PC-3 (cell line): Measurements from ENCODE around the gene PLPP7. TPM values are rescaled to one million over a fixed set of nuclear protein-coding genes. Genes with fewer than 3 reads are reported as not detected.

Experiments used
- ATAC-seq: fragments of 200-7000 bp; cut with Tn5 transposase; 2 replicates; pipeline ENCODE4 v1.9.1; 2020; ENCODE audit warnings: mild to moderate bottlenecking, moderate library complexity
- BruUV-seq: library from RNA; stranded (reverse); fragments of 400-500 nt; replicated peaks from 2 replicates; lab custom pipeline; 2021; lab: Mats Ljungman, UMichigan
- CTCF ChIA-PET: fragments of 300-600 bp; sonication (Branson Sonifier 250); formaldehyde crosslinking; loops from one replicate; lab custom pipeline; 2022; ENCODE audit warnings: antibody characterized with exemption; lab: Charles Lee
- POLR2A ChIA-PET: fragments of 300-600 bp; sonication (Branson Sonifier 250); formaldehyde crosslinking; loops from one replicate; lab custom pipeline; 2022; ENCODE audit warnings: antibody characterized with exemption; ENCODE audit not compliant: unreplicated experiment; lab: Charles Lee
- DNase-seq: peaks from one replicate; pipeline ENCODE4 v3.0.0-alpha.2; 2015
- H2AFZ ChIP-seq: fragments of 300-600 bp; sonication (generic); 2 replicates; pipeline ENCODE4 v1.6.0; 2016; ENCODE audit warnings: antibody characterized with exemption, low read length
- H3F3A ChIP-seq: fragments of 300-600 bp; sonication (generic); one replicate; pipeline ENCODE4 v1.6.0; 2017; ENCODE audit warnings: antibody characterized with exemption, low read length, control low read depth, mild to moderate bottlenecking; ENCODE audit not compliant: unreplicated experiment
- H3K27ac ChIP-seq: fragments of 300-600 bp; sonication (generic); 2 replicates; pipeline ENCODE4 v1.5.1; 2016; ENCODE audit warnings: mild to moderate bottlenecking, low read length
- H3K27me3 ChIP-seq: fragments of 300-600 bp; sonication (generic); 2 replicates; pipeline ENCODE4 v1.6.1; 2016; ENCODE audit warnings: low read length, mixed read lengths
- H3K36me3 ChIP-seq: fragments of 300-600 bp; sonication (generic); 2 replicates; pipeline ENCODE4 v1.6.1; 2016; ENCODE audit warnings: low read depth, mixed run types, low read length, mixed read lengths
- H3K4me1 ChIP-seq: fragments of 300-600 bp; sonication (generic); 2 replicates; pipeline ENCODE4 v1.5.1; 2016; ENCODE audit warnings: low read length; ENCODE audit not compliant: insufficient read depth
- H3K4me2 ChIP-seq: fragments of 300-600 bp; sonication (generic); 2 replicates; pipeline ENCODE4 v1.6.0; 2016; ENCODE audit warnings: low read length
- H3K4me3 ChIP-seq: fragments of 300-600 bp; sonication (generic); 2 replicates; pipeline ENCODE4 v1.5.1; 2016; ENCODE audit warnings: mild to moderate bottlenecking, low read length, mixed read lengths
- H3K79me2 ChIP-seq: fragments of 300-600 bp; sonication (generic); 2 replicates; pipeline ENCODE4 v1.6.1; 2017; ENCODE audit warnings: low read length, mixed read lengths
- H3K9ac ChIP-seq: fragments of 300-600 bp; sonication (generic); 2 replicates; pipeline ENCODE4 v1.6.0; 2016; ENCODE audit warnings: mild to moderate bottlenecking, low read length
- H3K9me2 ChIP-seq: fragments of 300-600 bp; sonication (generic); replicated peaks from 2 replicates; pipeline ENCODE4 v1.6.1; 2016; ENCODE audit warnings: mixed run types, low read length, mixed read lengths
- H3K9me3 ChIP-seq: fragments of 300-600 bp; sonication (generic); 2 replicates; pipeline ENCODE4 v1.6.1; 2016; ENCODE audit warnings: low read length, mixed read lengths
- H4K20me1 ChIP-seq: fragments of 300-600 bp; sonication (generic); 2 replicates; pipeline ENCODE4 v1.6.1; 2016; ENCODE audit warnings: low read length, mixed read lengths
- CTCF ChIP-seq: fragments of 300-600 bp; sonication (generic); conservative IDR thresholded peaks from 2 replicates; pipeline ENCODE4 v1.5.1; 2017; ENCODE audit warnings: antibody characterized with exemption, low read depth, mild to moderate bottlenecking, low read length
- EZH2 ChIP-seq: fragments of 300-600 bp; sonication (generic); IDR thresholded peaks from one replicate; pipeline ENCODE4 v1.6.1; 2017; ENCODE audit warnings: antibody characterized with exemption, mild to moderate bottlenecking, low read length; ENCODE audit not compliant: unreplicated experiment
- EZH2phosphoT487 ChIP-seq: fragments of 300-600 bp; sonication (generic); IDR thresholded peaks from 2 replicates; pipeline ENCODE4 v1.6.1; 2018; ENCODE audit warnings: mild to moderate bottlenecking, antibody characterized with exemption, low read length, borderline replicate concordance
- intact Hi-C: fragments of 100-400 bp; cut with micrococcal nuclease; formaldehyde crosslinking; loops from 2 replicates; pipeline ENCODE4 v1.9.0; 2023
- total RNA-seq: library from RNA; depleted of rRNA; stranded (reverse); fragments of >200 nt; gene quantifications from 2 replicates; pipeline ENCODE4 v1.2.3, GENCODE V29; 2014; rRNA removed

The PLPP7 gene
- total RNA-seq, 1 experiment from 2014 or later = not detected

- no peak for DNase-seq
- Histone ChIP-seq H4K20me1 (no peaks in the 10 kb centered on the region), H3K27me3 (no peaks in the 10 kb centered on the region), H3K9ac (no peak overlapping the region), H3F3A (no peaks in the 10 kb centered on the region), H3K4me1 (no peaks in the 10 kb centered on the region), H3K9me2 (no peaks in the 10 kb centered on the region), H3K79me2 (no peaks in the 10 kb centered on the region), H3K4me2 (no peak overlapping the region), H3K4me3 (no peak overlapping the region), H3K27ac (no peak overlapping the region), H3K36me3 (no peaks in the 10 kb centered on the region), H2AFZ (no peak overlapping the region), H3K9me3 (no peaks in the 10 kb centered on the region)
- TF ChIP-seq EZH2 (no peak), CTCF (no peak), EZH2phosphoT487 (no peak)
- CTCF ChIA-PET = no interaction called here
- ATAC-seq = no peak
- BruUV-seq = no TSS peak
- POLR2A ChIA-PET = no interaction called here
- intact Hi-C loops = loop anchor here (10.0 kb wide), 1 partner anchor 96 kb away; no protein-coding TSS in a partner anchor
Observed at GRCh38 chr9:131358556-131358955, 69.0 kb downstream of the PLPP7 start.

Other genes with a start within 250 kb of the PLPP7 start
- 23.7 and 27.0 TPM in 2 replicates for gene AIF1L, start 193.2 kb upstream of the PLPP7 start, total RNA-seq
- gene NUP214, start 164.1 kb upstream of the PLPP7 start, total RNA-seq = 22.0 and 25.6 TPM in 2 replicates
- gene FAM78A, start 13.2 kb upstream of the PLPP7 start, total RNA-seq = 0.07 and 0.40 TPM in 2 replicates
- gene PRRC2B, start 104.4 kb downstream of the PLPP7 start, total RNA-seq = 46.9 and 64.7 TPM in 2 replicates
- 24.1 and 30.4 TPM in 2 replicates for gene POMT1, start 213.2 kb downstream of the PLPP7 start, total RNA-seq
- gene UCK1, start 241.5 kb downstream of the PLPP7 start, total RNA-seq = 28.2 and 35.1 TPM in 2 replicates